HepG2 (cell line): ENCODE measurements around the gene VSTM4. TPM values are rescaled to one million over a fixed set of nuclear protein-coding genes. Genes with fewer than 3 reads are reported as not detected.

Source experiments
- ATAC-seq: fragments of 200-7000 bp; cut with Tn5 transposase; 3 replicates; pipeline ENCODE4 v1.9.1; 2020; ENCODE audit warnings: mild to moderate bottlenecking, moderate library complexity
- BruUV-seq: library from RNA; stranded (reverse); fragments of 400-500 nt; replicated peaks from 2 replicates; lab custom pipeline; 2021; lab: Mats Ljungman, UMichigan
- CTCF ChIA-PET: fragments of 300-600 bp; formaldehyde crosslinking; extraction: SDS; loops from one replicate; lab custom pipeline; 2021; ENCODE audit warnings: low total read pairs, inconsistent platforms, low intra/inter-chr PET ratio; lab: Yijun Ruan, JAX
- POLR2A ChIA-PET: fragments of 350-600 bp; sonication (Branson Sonifier 250); formaldehyde crosslinking; loops from one replicate; lab custom pipeline; 2020; ENCODE audit warnings: antibody characterized with exemption, inconsistent platforms; lab: Yijun Ruan, JAX
- DNase-seq: peaks from one replicate; pipeline ENCODE4 v3.0.0-alpha.2; 2015; ENCODE audit warnings: low spot score
- FAIRE-seq: peaks from 3 replicates; lab custom pipeline; 2011; peaks lifted over from hg19 to GRCh38; lab: Jason Lieb, UNC
- H2AFZ ChIP-seq: one replicate; pipeline ENCODE4 v1.6.1; 2011; ENCODE audit warnings: low read length, inconsistent platforms
- H3K27ac ChIP-seq: fragments of 300-600 bp; 3 replicates; pipeline ENCODE4 v1.8.0; 2011; ENCODE audit warnings: mixed run types, mild to moderate bottlenecking, mixed read lengths, low read length, inconsistent platforms; ENCODE audit not compliant: insufficient read depth; ENCODE audit errors: extremely low read length
- H3K27me3 ChIP-seq, 2 experiments: fragments of 200-600 bp in 1 of 2; 2 replicates in 1 of 2; 3 replicates in 1 of 2; pipeline versions ENCODE4 v1.6.0 to v1.8.0; 2011; ENCODE audit warnings: low read length in 2 of 2, mild to moderate bottlenecking in 2 of 2, moderate library complexity in 2 of 2, inconsistent platforms in 1 of 2; ENCODE audit not compliant: insufficient read depth in 2 of 2, control insufficient read depth in 1 of 2
- H3K36me3 ChIP-seq, 2 experiments: fragments of 200-600 bp in 1 of 2; replicated peaks in 1 of 2; 2 replicates in 1 of 2; 3 replicates in 1 of 2; pipeline versions ENCODE4 v1.5.1 to v1.8.0; 2011; ENCODE audit warnings: low read length in 2 of 2, inconsistent platforms in 1 of 2; ENCODE audit not compliant: insufficient read depth in 2 of 2, control insufficient read depth in 1 of 2
- H3K4me1 ChIP-seq: 2 replicates; pipeline ENCODE4 v1.5.1; 2012; ENCODE audit warnings: low read length, inconsistent platforms; ENCODE audit not compliant: insufficient read depth
- H3K4me2 ChIP-seq: 2 replicates; pipeline ENCODE4 v1.6.0; 2011; ENCODE audit warnings: low read depth, low read length, inconsistent platforms
- H3K4me3 ChIP-seq, 3 experiments: fragments of 200-600 bp in 1 of 3; sonication (generic), shearing (Covaris generic) in 1 of 3; replicated peaks in 1 of 3; 2 replicates each; pipeline ENCODE4 v1.5.1; 2011 to 2016; ENCODE audit warnings: low read length in 3 of 3, inconsistent platforms in 2 of 3, low read depth in 2 of 3, mild to moderate bottlenecking in 2 of 3, control low read depth in 1 of 3, mixed read lengths in 1 of 3; ENCODE audit not compliant: insufficient read depth in 1 of 3
- H3K79me2 ChIP-seq: one replicate; pipeline ENCODE4 v1.6.1; 2011; ENCODE audit warnings: low read length, inconsistent platforms; ENCODE audit not compliant: insufficient read depth
- H3K9ac ChIP-seq: 2 replicates; pipeline ENCODE4 v1.6.0; 2011; ENCODE audit warnings: mild to moderate bottlenecking, low read depth, low read length, inconsistent platforms; ENCODE audit not compliant: insufficient read depth
- H3K9me3 ChIP-seq: 2 replicates; pipeline ENCODE4 v1.5.1; 2012; ENCODE audit warnings: mild to moderate bottlenecking, low read length
- H4K20me1 ChIP-seq: 2 replicates; pipeline ENCODE4 v1.6.0; 2011; ENCODE audit warnings: inconsistent platforms, mild to moderate bottlenecking, low read length, moderate library complexity; ENCODE audit not compliant: insufficient read depth
- MNT ChIP-seq: fragments of 450-650 bp; IDR thresholded peaks from 2 replicates; pipeline ENCODE4 v1.6.1; 2016
- NPAS2 ChIP-seq: sonication (generic); formaldehyde crosslinking; IDR thresholded peaks from 2 replicates; pipeline ENCODE4 v1.8.0; 2022; ENCODE audit warnings: mild to moderate bottlenecking, missing genetic modification reagents, borderline replicate concordance
- PAX8 ChIP-seq: sonication (generic); formaldehyde crosslinking; IDR thresholded peaks from 2 replicates; pipeline ENCODE4 v1.8.0; 2022; ENCODE audit warnings: mild to moderate bottlenecking, missing genetic modification reagents, borderline replicate concordance
- SP4 ChIP-seq: sonication (generic); formaldehyde crosslinking; IDR thresholded peaks from 2 replicates; pipeline ENCODE4 v1.8.1; 2023; ENCODE audit warnings: mild to moderate bottlenecking, missing genetic modification reagents
- ZNF350 ChIP-seq: sonication (generic); formaldehyde crosslinking; IDR thresholded peaks from 2 replicates; pipeline ENCODE4 v1.4.0; 2020; ENCODE audit warnings: mild to moderate bottlenecking, low read depth, missing genetic modification reagents, borderline replicate concordance
- WGBS: methylation state at CpG from one replicate; pipeline ENCODE4 v1.1.6; 2017; ENCODE audit warnings: low lambda C conversion rate; 5-methylcytosine and 5-hydroxymethylcytosine counted together
- in situ Hi-C: cut with HindIII; loops from 2 replicates; pipeline ENCODE4 v1.10.0; 2017; ENCODE audit warnings: low pct_unique_long_range_greater_than_20kb; ENCODE audit not compliant: extremely low pct_ligation_motif_present
- intact Hi-C: fragments of 100-400 bp; cut with micrococcal nuclease; formaldehyde crosslinking; loops from one replicate; pipeline ENCODE4 v1.10.0; 2022; ENCODE audit not compliant: unreplicated experiment
- polyA plus RNA-seq, 8 experiments: library from polyadenylated mRNA; depleted of rRNA in 3 of 8; stranded (reverse) in 7 of 8; unstranded in 1 of 8; fragments of >200 nt; fragmentation: Illumina TruSeq in 4 of 8; extraction: Trizol in 4 of 8; gene quantifications; 2 replicates each; pipeline versions ENCODE4 v1.2.1 to v1.2.3, GENCODE V29; 2011 to 2016; ENCODE audit warnings: low read depth in 4 of 8, missing spikeins in 1 of 8, mixed read lengths in 1 of 8; ENCODE audit not compliant: insufficient read depth in 1 of 8
- total RNA-seq, 5 experiments: library from RNA; depleted of rRNA; stranded (reverse); fragments of >200 nt; fragmentation: Illumina TruSeq; extraction: Trizol; gene quantifications; 2 replicates each; pipeline ENCODE4 v1.2.3, GENCODE V29; 2016; ENCODE audit warnings: low read depth in 1 of 5

VSTM4 gene
- total and polyA plus RNA-seq, 2 of the 13 experiments (the other 11 are each of a cell fraction or from before 2014, with no cell fraction given) = not detected

- Histone ChIP-seq H3K9ac (no peak overlapping the region), H3K4me3 (no peak overlapping the region), H3K4me2 (no peak overlapping the region), H3K4me1 (no peaks in the 10 kb centered on the region), H2AFZ (no peak overlapping the region), H4K20me1 (no peaks in the 10 kb centered on the region), H3K9me3 (no peaks in the 10 kb centered on the region), H3K79me2 (no peaks in the 10 kb centered on the region)
- FAIRE-seq (no peak), ATAC-seq (no peak)
- in situ Hi-C loops (no loop called here), intact Hi-C loops (no loop called here)
- 7% methylated on average over 3 of the region's 3 CpGs for WGBS
- BruUV-seq = no TSS peak
- TF ChIP-seq SP4 (CRISPR knock-in tag) (no peak), MNT (peak; percentile 86)
- TF ChIP-seq, all 625 proteins: peak for 1
- Histone ChIP-seq H3K27me3 (peaks cover 2 to 8% of the 10 kb centered on the region in 2 experiments; a peak in 2 of 5 replicates), H3K36me3 (no peaks in the 10 kb centered on the region), H3K27ac (no peak overlapping the region)
- ChIA-PET POLR2A (no interaction called here), CTCF (no interaction called here)
- DNase-seq = no peak
Measured at GRCh38 chr10:49112098-49112497, 3.2 kb downstream of the VSTM4 start.

GRCh38 chr10:49111320-49111698 lies 4.0 kb downstream of the VSTM4 start:
- DNase-seq (no peak), ATAC-seq (no peak), FAIRE-seq (no peak)
- intact Hi-C loops = no loop called here
- in situ Hi-C loops = no loop called here
- Histone ChIP-seq H3K27ac (no peak overlapping the region), H3K36me3 (no peaks in the 10 kb centered on the region), H3K4me1 (no peaks in the 10 kb centered on the region), H2AFZ (no peak overlapping the region), H3K4me2 (no peak overlapping the region), H3K9me3 (no peaks in the 10 kb centered on the region), H3K9ac (no peak overlapping the region), H4K20me1 (no peaks in the 10 kb centered on the region), H3K79me2 (no peaks in the 10 kb centered on the region), H3K4me3 (no peak overlapping the region), H3K27me3 (peaks cover 2 to 8% of the 10 kb centered on the region in 2 experiments; a peak in 2 of 5 replicates)
- CTCF ChIA-PET = no interaction called here
- no peak for TF ChIP-seq PAX8
- TF ChIP-seq ZNF350 = no peak
- TF ChIP-seq NPAS2 = no peak
- POLR2A ChIA-PET = no interaction called here
- no TSS peak for BruUV-seq
- WGBS = 16% methylated on average over 6 of the region's 8 CpGs
